Measurements from ENCODE around the gene SLC51B. TPM values are rescaled to one million over a fixed set of nuclear protein-coding genes. Genes with fewer than 3 reads are reported as not detected.

Gene SLC51B
- polyA plus RNA-seq, 1 of the 3 experiments (the other 2 are of a cell fraction), result not detected

GRCh38 chr15:65054333-65055200 lies 9.4 kb downstream of the SLC51B start (continued):
- TF ChIP-seq REST (IDR thresholded peaks at IDR 0.05; ENCODE audit: low read depth, low read length) (no peak), TCF12 (IDR thresholded peaks at IDR 0.05) (no peak), JUND (IDR thresholded peaks at IDR 0.05) (no peak), CTCF (IDR thresholded peaks at IDR 0.05) (peak; percentile 87), MEF2A (IDR thresholded peaks at IDR 0.05; ENCODE audit: borderline replicate concordance, low read depth) (no peak), MXI1 (IDR thresholded peaks at IDR 0.05; ENCODE audit: low read depth, low read length) (peak; percentile 75), ELF1 (IDR thresholded peaks at IDR 0.05) (no peak), GABPA (IDR thresholded peaks at IDR 0.05; ENCODE audit: low read depth) (no peak), FOSL2 (IDR thresholded peaks at IDR 0.05; ENCODE audit: borderline replicate concordance, low read depth) (no peak), MAX (IDR thresholded peaks at IDR 0.05; ENCODE audit: low read depth) (no peak), USF1 (IDR thresholded peaks at IDR 0.05; ENCODE audit: borderline replicate concordance, low read depth) (no peak), TAF1 (IDR thresholded peaks at IDR 0.05; ENCODE audit: borderline replicate concordance, low read depth, low read length) (no peak)

- DNase-seq, result peak; percentile 17
- no peak overlapping the region for H2AFZ ChIP-seq (ENCODE audit: low read depth)
- no peaks in the 10 kb centered on the region for H3K9me2 ChIP-seq
- no peaks in the 10 kb centered on the region for H3K9me3 ChIP-seq
- H3K27me3 ChIP-seq (ENCODE audit: insufficient read depth), result no peaks in the 10 kb centered on the region
- H3F3A ChIP-seq (replicated peaks; ENCODE audit: insufficient read depth), result no peaks in the 10 kb centered on the region
- H3K79me2 ChIP-seq (ENCODE audit: insufficient read depth), result no peaks in the 10 kb centered on the region
- peaks cover 0 to 4% of the 10 kb centered on the region in 2 experiments; a peak in 1 of 4 replicates for H3K4me1 ChIP-seq (ENCODE audit: control insufficient read depth in 1 of 2, insufficient read depth in 2 of 2, low read depth in 1 of 2, low read length in 1 of 2)
- WGBS (ENCODE audit: low lambda C conversion rate), result 49% methylated on average over 3 of the region's 6 CpGs
- no peaks in the 10 kb centered on the region for H4K20me1 ChIP-seq (ENCODE audit: insufficient read depth)
- H3K9ac ChIP-seq, result no peak overlapping the region
- no peak overlapping the region for H3K27ac ChIP-seq (ENCODE audit: low read depth in 2 of 2, low read length in 1 of 2)
- H3K36me3 ChIP-seq (replicated peaks in 1 of 2; ENCODE audit: control insufficient read depth in 1 of 2, insufficient read depth in 2 of 2, low read length in 1 of 2), result no peaks in the 10 kb centered on the region
- ChIA-PET CTCF (interaction anchor here (0.7 to 9.3 kb wide), 27 partner anchors 9 to 323 kb away, joined by 3 to 109 read pairs (median 5); partner anchors contain the start of genes KBTBD13, PARP16, PDCD7 and RASL12), POLR2A (interaction anchor here (0.6 kb wide), 1 partner anchor 35 kb away, joined by 4 read pairs; no protein-coding TSS in a partner anchor)
- no peak overlapping the region for H3K4me2 ChIP-seq
- no peak overlapping the region for H3K4me3 ChIP-seq (ENCODE audit: low read depth in 2 of 2, low read length in 1 of 2)
- TF ChIP-seq RCOR1 (IDR thresholded peaks at IDR 0.05; ENCODE audit: low read length) (no peak), RXRA (IDR thresholded peaks at IDR 0.05; ENCODE audit: borderline replicate concordance, low read depth) (no peak), FOXM1 (IDR thresholded peaks at IDR 0.05; ENCODE audit: low read depth) (no peak), NFIC (IDR thresholded peaks at IDR 0.05; ENCODE audit: borderline replicate concordance) (no peak), CTCF (IDR thresholded peaks at IDR 0.05) (no peak), NRF1 (IDR thresholded peaks at IDR 0.05; ENCODE audit: low read depth, low read length) (no peak), RFX5 (IDR thresholded peaks at IDR 0.05; ENCODE audit: low read length) (no peak), ELF1 (IDR thresholded peaks at IDR 0.05) (no peak), USF1 (IDR thresholded peaks at IDR 0.05; ENCODE audit: borderline replicate concordance, low read depth) (no peak), JUND (IDR thresholded peaks at IDR 0.05) (no peak), POLR2AphosphoS5 (IDR thresholded peaks at IDR 0.05; ENCODE audit: low read depth, low read length) (no peak)
These were observed 10.1 kb downstream of the SLC51B start for GRCh38 chr15:65055201-65055870.

Measured in SK-N-SH (cell line).